ENCODE data around the gene NSF. TPM values are rescaled to one million over a fixed set of nuclear protein-coding genes. Genes with fewer than 3 reads are reported as not detected.

Gene NSF
- polyA plus RNA-seq, 2 of the 4 experiments (the other 2 are of a cell fraction) = 30.1 to 63.1 TPM

- FAIRE-seq (no peak), DNase-seq (ENCODE audit: low read depth in 1 of 2, low spot score in 1 of 2) (no peak), ATAC-seq (no peak)
- Histone ChIP-seq H3K4me3 (no peak overlapping the region), H3K4me2 (no peak overlapping the region), H3K27ac (no peak overlapping the region), H3K9me3 (no peaks in the 10 kb centered on the region), H3K4me1 (no peaks in the 10 kb centered on the region; the same call in 2 of the 3 replicates)
- ChIA-PET POLR2A (interaction anchor here (0.6 kb wide), 2 partner anchors 325 to 760 kb away, joined by 3 to 5 read pairs; no protein-coding TSS in a partner anchor), CTCF (interaction anchor here (0.8 to 5.5 kb wide), 6 partner anchors 9 to 150 kb away, joined by 3 to 33 read pairs (median 4); no protein-coding TSS in a partner anchor)
- WGBS (ENCODE audit: missing lambda C conversion rate) = 88% methylated on average over 8 of the region's 8 CpGs
- TF ChIP-seq CBX8 (IDR thresholded peaks at IDR 0.05) (no peak), CHD2 (IDR thresholded peaks at IDR 0.05; ENCODE audit: low read length, partially characterized antibody) (no peak), ZNF302 (CRISPR knock-in tag; IDR thresholded peaks at IDR 0.05) (no peak), REST (IDR thresholded peaks at IDR 0.05) (no peak)
Measured at GRCh38 chr17:46789610-46790009, 199.1 kb downstream of the NSF start.

- Histone ChIP-seq H3K4me1 (peaks cover 3% of the 10 kb centered on the region), H3K4me3 (no peak overlapping the region), H3K9me3 (no peaks in the 10 kb centered on the region), H3K4me2 (no peak overlapping the region), H3K27ac (no peak overlapping the region)
- TF ChIP-seq CEBPB (IDR thresholded peaks at IDR 0.05) (no peak), FOXS1 (CRISPR knock-in tag; IDR thresholded peaks at IDR 0.05) (no peak), PHF8 (IDR thresholded peaks at IDR 0.05; ENCODE audit: borderline replicate concordance, low read depth) (no peak), POLR2AphosphoS2 (conservative IDR thresholded peaks at IDR 0.05; ENCODE audit: low read length) (no peak), ELK1 (IDR thresholded peaks at IDR 0.05; ENCODE audit: low read depth, low read length) (no peak)
- TF ChIP-seq, protein P1, sequence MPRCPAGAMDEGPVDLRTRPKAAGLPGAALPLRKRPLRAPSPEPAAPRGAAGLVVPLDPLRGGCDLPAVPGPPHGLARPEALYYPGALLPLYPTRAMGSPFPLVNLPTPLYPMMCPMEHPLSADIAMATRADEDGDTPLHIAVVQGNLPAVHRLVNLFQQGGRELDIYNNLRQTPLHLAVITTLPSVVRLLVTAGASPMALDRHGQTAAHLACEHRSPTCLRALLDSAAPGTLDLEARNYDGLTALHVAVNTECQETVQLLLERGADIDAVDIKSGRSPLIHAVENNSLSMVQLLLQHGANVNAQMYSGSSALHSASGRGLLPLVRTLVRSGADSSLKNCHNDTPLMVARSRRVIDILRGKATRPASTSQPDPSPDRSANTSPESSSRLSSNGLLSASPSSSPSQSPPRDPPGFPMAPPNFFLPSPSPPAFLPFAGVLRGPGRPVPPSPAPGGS (IDR thresholded peaks at IDR 0.05) = no peak
- TF ChIP-seq, protein P2, sequence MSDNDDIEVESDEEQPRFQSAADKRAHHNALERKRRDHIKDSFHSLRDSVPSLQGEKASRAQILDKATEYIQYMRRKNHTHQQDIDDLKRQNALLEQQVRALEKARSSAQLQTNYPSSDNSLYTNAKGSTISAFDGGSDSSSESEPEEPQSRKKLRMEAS (IDR thresholded peaks at IDR 0.05) = no peak
- TF ChIP-seq, protein P3, sequence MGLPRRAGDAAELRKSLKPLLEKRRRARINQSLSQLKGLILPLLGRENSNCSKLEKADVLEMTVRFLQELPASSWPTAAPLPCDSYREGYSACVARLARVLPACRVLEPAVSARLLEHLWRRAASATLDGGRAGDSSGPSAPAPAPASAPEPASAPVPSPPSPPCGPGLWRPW (IDR thresholded peaks at IDR 0.05) = no peak
- 64% methylated on average over 3 of the region's 3 CpGs for WGBS (ENCODE audit: missing lambda C conversion rate)
- ChIA-PET CTCF (interaction anchor here (0.7 to 5.5 kb wide), 7 partner anchors 7 to 58 kb away, joined by 3 to 33 read pairs (median 4); no protein-coding TSS in a partner anchor), POLR2A (interaction anchor here (0.6 kb wide), 2 partner anchors 324 to 761 kb away, joined by 3 to 5 read pairs; no protein-coding TSS in a partner anchor)
- DNase-seq (ENCODE audit: low read depth in 1 of 2, low spot score in 1 of 2) = no peak
- no peak for FAIRE-seq
- no peak for ATAC-seq
Measured at GRCh38 chr17:46790216-46790615, 199.7 kb downstream of the NSF start.

DNA sequence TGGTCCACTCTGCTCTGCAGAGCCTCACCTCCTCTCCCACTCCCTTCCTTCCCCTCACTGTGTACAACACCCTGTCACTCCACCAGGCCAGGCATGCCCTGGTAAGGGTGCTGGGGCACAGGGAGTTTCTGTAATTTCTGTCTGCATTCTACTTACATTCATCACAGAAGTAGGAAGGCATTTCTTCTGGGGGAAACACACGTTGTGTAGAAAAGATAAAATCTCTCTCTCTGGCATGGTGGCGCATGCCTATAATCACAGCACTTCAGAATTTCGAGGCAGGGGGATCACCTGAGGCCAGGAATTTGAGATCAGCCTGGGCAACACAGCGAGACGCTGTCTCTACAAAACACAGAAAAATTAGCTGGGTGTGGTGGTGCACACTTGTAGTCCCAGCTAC, 201.1 kb downstream of the NSF start:
- ChIA-PET POLR2A (no interaction called here), CTCF (interaction anchor here (0.7 to 0.8 kb wide), 2 partner anchors 45 to 537 kb away, joined by 3 read pairs; no protein-coding TSS in a partner anchor)
- ATAC-seq = no peak
- DNase-seq (ENCODE audit: low read depth in 1 of 2, low spot score in 1 of 2) = no peak
- WGBS (ENCODE audit: missing lambda C conversion rate) = 63% methylated on average over 5 of the region's 5 CpGs
- no peak overlapping the region for H3K4me3 ChIP-seq
- H3K9me3 ChIP-seq = no peaks in the 10 kb centered on the region
- no peak for FAIRE-seq
- peaks cover 14% of the 10 kb centered on the region for H3K4me1 ChIP-seq
- no peak overlapping the region for H3K4me2 ChIP-seq
- H3K27ac ChIP-seq = no peak overlapping the region
- TF ChIP-seq POLR2AphosphoS2 (conservative IDR thresholded peaks at IDR 0.05; ENCODE audit: low read length) = no peak
- no peak for TF ChIP-seq HOXB13 (CRISPR knock-in tag; IDR thresholded peaks at IDR 0.05; ENCODE audit: low read depth)
- no peak for TF ChIP-seq NFE2L2 (conservative IDR thresholded peaks at IDR 0.05; ENCODE audit: low read length)
- no peak for TF ChIP-seq HOXA7 (CRISPR knock-in tag; IDR thresholded peaks at IDR 0.05)
- no peak for TF ChIP-seq JUN (IDR thresholded peaks at IDR 0.05)
- TF ChIP-seq CHD4 (IDR thresholded peaks at IDR 0.05; ENCODE audit: borderline replicate concordance) = no peak
- no peak for TF ChIP-seq ZNF302 (CRISPR knock-in tag; IDR thresholded peaks at IDR 0.05)
- no peak for TF ChIP-seq RFX5 (IDR thresholded peaks at IDR 0.05)
- TF ChIP-seq NPAS2 (CRISPR knock-in tag; IDR thresholded peaks at IDR 0.05; ENCODE audit: borderline replicate concordance) = no peak
- TF ChIP-seq CBX2 (IDR thresholded peaks at IDR 0.05; ENCODE audit: borderline replicate concordance, low read depth) = no peak
- TF ChIP-seq KDM5A (IDR thresholded peaks at IDR 0.05) = no peak
- TF ChIP-seq, protein P4, sequence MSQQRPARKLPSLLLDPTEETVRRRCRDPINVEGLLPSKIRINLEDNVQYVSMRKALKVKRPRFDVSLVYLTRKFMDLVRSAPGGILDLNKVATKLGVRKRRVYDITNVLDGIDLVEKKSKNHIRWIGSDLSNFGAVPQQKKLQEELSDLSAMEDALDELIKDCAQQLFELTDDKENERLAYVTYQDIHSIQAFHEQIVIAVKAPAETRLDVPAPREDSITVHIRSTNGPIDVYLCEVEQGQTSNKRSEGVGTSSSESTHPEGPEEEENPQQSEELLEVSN (IDR thresholded peaks at IDR 0.05; ENCODE audit: borderline replicate concordance, low read depth) = no peak
- TF ChIP-seq EP300 (IDR thresholded peaks at IDR 0.05) = no peak
- no peak for TF ChIP-seq MYC (IDR thresholded peaks at IDR 0.05; ENCODE audit: borderline replicate concordance, low read length)
- TF ChIP-seq JUNB (IDR thresholded peaks at IDR 0.05) = no peak
- TF ChIP-seq, protein P5, sequence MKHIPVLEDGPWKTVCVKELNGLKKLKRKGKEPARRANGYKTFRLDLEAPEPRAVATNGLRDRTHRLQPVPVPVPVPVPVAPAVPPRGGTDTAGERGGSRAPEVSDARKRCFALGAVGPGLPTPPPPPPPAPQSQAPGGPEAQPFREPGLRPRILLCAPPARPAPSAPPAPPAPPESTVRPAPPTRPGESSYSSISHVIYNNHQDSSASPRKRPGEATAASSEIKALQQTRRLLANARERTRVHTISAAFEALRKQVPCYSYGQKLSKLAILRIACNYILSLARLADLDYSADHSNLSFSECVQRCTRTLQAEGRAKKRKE (CRISPR knock-in tag; IDR thresholded peaks at IDR 0.05; ENCODE audit: low read depth) = no peak
- TF ChIP-seq CBX8 (IDR thresholded peaks at IDR 0.05) = no peak
